Measurements from ENCODE around the gene PRKG2.

Gene PRKG2

DNA sequence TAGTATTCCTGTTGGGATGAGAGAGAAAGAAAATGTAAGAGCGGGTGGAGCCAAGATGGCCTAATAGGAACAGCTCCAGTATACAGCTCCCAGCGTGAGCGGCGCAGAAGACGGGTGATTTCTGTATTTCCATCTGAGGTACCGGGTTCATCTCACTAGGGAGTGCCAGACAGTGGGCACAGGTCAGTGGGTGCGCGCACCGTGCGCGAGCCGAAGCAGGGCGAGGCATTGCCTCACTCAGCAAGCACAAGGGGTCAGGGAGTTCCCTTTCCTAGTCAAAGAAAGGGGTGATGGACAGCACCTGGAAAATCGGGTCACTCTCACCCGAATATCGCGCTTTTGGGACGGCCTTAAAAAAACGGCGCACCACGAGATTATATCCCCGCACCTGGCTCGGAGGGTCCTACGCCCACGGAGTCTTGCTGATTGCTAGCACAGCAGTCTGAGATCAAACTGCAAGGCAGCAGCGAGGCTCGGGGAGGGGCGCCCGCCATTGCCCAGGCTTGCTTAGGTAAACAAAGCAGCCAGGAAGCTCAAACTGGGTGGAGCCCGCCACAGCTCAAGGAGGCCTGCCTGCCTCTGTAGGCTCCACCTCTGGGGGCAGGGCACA is 61.2 kb downstream of the PRKG2 start:
- DNase-seq: peak; percentile 54

DNA sequence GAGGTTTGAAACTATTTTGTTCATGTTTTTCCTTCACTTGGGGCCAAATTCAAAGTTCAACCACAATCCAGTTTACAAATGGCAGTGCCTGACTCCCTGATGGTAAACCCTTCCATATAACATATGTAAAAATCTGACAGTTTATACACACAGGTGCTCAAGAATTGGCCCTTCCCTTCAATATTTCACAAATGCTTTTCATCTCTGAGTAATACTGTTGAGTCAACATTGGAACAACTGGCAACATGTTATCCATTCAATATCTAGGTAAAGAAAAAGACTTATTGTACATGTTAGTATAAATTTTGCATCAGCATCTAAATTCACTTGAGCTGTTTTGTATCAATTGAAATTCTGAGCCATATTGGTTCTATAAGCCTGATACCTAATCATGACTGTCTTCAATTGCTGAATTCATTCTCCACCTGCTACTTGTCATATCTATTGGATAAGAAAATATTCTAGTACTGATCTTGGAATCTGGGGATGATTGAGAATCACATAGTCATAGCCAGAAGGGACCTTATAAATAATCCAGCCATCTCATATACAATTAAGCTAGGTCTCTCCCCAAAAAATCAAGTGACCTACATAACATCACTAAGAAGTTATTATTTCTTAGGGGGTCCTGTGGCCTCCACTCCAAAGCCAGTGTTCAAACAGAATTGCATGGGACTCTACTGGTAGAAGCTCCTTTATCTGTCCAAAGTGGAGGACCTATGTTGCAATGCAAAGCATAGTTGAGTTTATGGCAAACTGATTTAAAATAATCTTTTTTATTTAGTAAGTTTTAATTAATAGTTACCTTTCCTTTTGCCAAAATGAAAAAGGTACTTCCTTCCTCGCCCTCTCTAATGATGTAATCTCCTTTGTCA is 61.9 kb downstream of the PRKG2 start:
- DNase-seq: no peak

DNA sequence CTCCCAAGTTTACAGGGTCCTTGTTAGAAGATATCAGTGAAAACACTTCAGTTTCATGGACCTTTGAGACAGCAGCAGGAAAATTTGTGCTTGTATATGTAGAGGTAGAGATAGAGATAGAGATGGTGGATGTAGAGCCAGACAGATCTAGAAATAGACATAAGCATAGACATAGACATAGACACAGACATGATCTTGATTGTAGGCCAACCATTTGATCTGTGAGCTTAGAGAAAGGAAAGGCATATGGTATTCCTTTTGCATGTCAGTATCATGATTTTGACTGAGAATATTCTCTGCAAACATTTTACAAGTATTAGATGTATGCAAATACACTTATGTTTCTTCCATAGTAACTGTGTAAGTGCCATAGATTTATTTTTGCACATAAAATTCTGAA is 65.0 kb downstream of the PRKG2 start:
- no peak for DNase-seq

DNA sequence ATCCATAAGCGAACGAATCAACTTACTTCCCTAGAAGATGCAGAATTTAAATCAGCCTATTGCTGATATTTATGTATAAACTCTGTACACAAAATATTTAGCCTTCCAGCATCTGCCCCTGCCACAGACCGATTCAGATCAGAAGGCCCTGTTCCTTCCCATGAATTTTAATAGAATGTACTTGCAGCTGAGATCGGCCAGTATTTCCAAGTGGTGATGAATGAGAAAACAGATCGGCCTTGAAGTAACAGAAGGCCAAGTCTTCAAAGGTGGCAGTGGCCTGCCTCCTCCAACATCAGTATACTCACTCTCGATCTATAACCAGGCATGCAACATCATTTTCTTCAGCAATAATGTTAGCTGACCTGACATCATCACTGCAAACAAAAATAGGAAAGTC is 66.4 kb downstream of the PRKG2 start:
- no peak for DNase-seq

DNA sequence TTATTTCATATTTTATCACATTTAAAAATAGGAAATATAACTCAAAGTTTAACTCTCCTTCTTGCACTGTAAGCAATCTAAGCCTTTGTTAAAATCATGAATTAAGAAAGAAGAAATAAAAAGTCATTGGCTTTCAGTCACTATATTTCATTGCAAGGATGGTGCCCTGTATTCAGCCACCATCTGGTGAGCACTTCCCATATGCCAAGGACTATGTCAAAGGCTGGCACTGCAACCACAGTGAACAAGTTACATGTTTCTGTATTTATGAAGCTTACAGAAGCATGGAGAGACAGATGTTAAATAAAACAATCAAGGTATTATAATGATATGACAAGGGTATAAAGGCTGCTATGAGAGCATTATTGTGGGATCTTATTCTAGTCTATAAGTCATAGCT is 68.6 kb downstream of the PRKG2 start:
- no peak for DNase-seq

DNA sequence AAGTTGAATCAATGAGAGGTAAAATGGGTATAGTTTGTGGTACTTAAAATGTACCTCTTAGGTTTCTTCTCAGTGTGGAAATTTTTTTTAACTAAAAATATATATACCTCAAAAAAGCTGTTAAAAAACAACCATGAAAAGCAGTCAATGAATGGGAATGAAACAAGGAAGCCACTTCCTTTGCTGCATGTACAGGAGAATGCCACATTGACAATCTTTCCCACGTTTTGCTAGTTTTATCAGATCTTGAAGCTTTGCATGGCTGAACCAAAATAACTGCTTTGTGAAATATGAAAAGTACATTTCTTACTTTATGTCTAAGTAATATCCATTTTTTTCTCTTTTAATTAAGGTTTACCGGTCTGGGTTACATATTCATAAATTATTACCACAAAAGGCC is 71.8 kb downstream of the PRKG2 start:
- DNase-seq: no peak

DNA sequence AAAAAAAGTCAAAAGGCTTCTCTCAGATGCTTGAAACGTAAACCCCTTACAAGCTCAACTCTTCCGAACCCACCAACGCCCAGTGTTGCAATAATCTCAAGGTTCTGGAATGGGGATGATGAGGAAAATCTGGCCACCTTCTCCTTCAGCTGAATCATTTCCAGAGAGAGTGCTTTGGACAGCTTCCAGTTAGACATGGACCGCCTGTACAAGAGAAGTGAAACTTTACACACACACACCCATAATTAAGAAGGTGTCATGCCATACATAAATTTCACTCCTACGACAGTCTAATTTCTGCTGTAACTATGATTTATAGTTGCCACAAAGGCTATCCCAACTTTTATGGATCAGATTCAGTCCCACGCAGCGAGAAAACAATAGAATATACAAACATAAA is 72.3 kb downstream of the PRKG2 start:
- no peak for DNase-seq

DNA sequence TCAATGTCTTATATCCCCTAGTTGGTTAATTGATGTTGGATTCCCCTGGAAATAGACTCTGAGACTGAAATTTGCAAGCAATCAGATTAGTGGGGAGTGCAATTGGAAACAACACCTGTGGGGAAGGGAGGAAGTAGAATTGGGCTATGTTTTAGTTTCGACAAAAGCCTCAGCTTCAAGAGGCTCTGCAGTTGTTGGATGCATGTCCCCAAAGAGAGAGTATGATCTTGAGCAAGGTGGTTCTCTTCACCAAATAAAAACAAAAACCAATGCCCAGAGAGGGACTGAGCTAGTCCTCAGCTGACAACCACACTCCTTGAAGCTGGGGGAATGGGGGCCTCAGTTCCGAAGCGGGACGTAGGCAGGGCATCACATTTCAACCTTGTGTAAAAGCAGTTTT is 77.1 kb downstream of the PRKG2 start:
- DNase-seq: no peak

DNA sequence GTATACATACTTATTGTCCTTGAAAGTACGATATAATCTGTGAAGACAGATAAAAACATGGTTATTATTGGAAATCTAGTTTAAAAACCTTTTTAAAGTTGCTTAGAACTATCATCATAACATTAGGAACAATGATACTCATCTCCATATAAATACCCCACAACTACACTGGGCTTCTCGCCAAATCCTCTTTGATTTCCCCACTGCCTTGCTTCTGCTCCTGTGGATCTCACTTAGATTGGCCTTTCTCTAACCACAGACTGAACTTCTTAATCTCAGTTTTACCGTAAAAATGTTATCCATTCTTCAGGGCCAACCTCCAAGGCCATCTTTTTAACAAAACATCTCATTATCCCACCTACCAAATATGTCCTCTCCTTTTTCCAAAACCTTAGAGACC is 77.6 kb downstream of the PRKG2 start:
- no peak for DNase-seq

DNA sequence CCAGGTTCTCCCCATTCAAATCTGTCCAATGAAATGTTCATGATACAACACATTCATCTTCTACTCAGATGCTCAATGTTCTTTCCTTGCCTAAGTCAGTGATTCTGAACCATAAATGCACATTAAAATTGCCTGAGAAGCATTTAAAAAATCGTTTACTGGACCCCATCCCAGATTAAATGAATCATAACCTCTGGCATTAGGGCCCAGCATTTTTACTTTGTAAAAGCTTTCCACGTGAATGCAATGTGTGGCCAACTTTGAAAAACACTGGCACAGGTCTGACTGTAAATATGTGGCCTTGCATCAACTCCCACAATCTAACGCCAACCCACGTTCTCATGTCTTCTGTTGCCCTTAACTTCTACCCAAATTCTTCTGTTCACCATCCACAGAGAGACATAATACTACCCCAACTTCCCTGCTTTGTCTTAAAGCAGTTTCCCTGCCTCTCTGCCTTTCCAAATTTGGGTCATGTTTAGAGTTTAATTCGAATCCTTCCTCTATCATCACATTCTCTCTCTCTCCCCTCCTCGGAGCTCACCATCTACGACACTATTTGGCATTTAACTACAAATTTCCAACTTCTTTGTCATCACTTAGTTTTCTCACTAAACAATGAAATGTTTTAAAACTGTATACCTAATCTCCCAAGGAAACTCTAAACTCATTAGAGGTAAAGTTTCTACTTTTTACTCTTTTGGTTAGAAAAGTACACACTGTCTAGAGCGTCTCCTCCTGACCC is 78.7 kb downstream of the PRKG2 start:
- no peak for DNase-seq

DNA sequence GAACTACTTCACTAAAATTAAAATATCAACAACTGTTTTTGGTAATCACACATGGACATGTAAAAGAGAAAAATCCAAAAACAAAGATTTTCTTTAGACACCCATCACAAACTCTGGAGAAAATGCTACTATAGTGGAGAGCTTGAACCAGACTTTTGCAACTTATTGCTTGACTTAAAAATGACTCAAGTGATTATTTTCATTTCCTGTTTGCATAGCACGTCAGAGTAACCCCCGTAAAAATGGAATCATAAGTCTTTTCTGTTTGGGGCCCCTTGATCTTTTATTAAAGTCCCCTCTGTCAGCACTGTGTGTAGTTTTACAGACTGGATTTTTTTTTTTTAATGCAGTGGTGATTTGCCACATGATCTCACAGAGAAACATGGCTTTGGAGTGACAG is 79.5 kb downstream of the PRKG2 start:
- no peak for DNase-seq

DNA sequence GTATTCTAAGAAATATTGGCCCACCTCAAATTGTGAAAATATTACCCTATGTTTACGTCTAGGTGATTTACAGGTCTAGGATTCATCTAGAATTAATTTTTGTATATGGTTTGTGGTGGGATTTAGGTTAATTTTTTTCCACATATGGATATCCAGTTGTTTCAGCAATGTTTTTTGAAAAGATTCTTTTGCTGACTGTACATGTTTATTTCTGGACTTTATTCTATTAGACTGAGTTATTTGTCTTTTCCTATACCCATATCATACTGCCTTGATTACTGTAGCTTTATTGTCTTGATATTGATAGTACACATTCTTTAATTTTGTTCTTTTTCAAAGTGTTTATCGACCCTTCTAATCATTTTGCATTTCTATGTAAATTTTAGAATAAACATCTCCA is 83.5 kb downstream of the PRKG2 start:
- no peak for DNase-seq

DNA sequence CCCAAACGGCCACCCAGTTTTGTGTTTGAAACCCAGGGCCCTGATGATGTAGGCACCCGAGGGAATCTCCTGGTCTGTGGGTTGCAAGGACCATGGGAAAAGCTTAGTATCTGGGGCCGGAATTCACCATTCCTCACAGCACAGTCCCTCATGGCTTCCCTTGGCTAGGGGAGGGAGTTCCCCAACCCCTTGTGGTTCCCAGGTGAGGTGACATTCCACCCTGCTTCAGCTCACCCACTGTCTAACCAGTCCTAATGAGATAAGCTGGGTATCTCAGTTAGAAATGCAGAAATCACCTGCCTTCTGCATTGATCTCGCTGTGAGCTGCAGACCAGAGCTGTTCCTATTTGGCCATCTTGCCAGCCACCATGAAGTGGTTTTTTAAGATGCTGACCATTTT is 84.0 kb downstream of the PRKG2 start:
- no peak for DNase-seq

DNA sequence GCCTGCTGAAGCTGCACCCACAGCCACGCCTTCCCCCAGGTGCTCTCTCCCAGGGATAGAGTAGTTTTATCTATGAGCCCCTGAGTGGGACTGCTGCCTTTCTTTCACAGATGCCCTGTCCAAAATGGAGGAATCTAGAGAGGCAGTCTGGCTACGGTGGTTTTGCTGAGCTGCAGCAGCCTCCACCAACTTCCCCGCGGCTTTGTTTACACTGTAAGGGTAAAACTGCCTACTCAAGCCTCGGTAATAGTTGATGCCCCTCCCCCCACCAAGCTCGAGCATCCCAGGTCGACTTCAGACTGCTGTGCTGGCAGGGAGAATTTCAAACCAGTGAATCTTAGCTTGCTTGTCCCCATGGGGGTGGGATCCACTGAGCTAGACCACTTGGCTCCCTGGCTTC is 84.5 kb downstream of the PRKG2 start:
- no peak for DNase-seq

DNA sequence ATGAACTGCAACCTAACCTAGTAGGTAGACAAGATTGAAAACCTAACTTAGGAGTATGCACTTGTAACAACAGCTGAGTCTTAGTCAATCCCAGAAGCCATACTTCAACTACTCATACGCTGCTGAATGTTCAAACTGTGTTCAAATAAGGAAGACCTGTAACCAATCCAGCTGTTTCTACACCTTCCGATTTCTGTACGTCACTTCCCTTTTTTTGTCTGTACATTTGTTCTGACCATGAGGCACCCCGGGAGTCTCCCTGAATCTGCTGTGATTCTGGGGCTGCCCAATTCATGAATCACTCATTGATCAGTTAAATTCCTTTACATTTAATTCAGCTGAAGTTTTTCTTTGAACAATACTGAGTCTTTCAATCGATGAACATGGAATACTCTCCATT is 95.0 kb downstream of the PRKG2 start:
- no peak for DNase-seq

DNA sequence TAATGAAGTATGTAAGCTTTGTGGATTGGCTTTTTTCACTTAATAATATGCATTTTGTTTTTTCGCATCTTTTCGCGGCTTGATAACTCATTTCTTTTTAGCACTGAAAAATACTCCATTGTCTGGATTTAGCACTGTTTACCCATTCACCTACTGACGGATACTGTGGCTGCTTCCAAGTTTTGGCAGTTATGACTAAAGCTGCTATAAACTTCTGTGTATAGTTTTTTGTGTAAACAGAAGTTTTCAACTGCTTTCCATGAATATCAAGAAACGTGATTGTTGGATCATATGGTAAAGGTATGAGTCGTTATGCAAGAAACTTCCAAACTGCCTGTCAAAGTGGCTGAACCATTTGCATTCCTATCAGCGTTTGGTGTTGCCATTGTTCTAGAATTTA is 96.9 kb downstream of the PRKG2 start:
- no peak for DNase-seq

DNA sequence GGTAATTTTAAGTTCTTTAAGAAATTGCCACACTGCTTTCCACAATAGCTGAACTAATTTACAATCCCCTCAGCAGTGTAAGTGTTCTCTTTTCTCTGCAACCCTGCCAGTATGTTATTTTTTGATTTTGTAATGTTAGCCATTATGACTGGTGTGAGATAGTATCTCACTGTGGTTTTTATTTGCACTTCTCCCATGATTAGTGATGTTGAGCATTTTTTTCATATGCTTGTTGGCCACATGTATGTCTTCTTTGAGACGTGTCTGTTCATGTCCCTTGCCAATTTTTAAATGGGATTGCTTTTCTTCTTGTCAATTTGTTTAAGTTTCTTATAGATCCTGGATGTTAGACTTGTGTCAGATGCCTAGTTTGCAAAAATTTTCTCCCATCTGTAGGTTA is 98.5 kb downstream of the PRKG2 start:
- DNase-seq: no peak

DNA sequence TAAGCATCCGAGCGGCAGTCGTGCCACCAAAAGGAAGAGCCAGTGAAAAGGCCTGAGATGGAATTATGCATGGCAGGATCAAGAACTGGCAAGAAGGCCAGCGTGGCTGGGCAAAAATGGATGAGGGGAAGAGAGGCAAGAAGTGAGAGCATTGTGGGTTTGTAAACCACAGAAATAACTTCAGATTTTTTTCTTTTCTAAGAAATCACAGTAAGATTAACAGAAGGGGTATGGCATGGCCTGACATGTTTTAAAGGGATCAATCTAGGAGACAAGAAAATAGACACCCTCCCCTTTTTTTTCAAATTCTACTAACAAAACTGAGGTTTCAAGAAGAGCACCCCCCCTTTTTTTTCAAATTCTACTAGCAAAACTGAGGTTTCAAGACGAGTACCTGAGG is 102.0 kb downstream of the PRKG2 start:
- DNase-seq: no peak

DNA sequence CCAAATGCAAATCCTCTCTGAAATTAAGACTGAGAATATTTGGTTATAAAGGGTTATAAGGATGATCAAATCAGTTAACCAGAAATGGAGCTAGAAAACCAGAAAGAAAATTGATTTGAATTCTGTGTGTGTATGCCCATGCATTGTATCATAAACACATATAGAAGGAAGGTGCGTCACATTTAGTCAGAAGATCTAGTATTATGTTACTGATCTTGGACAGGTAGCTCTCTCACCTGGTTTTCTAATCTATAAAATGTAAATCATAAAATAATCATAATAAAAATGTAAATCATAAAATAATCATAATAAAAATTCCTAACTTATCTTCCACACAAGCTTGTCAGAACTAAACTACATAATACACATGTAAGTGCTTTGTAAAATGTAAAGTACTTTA is 105.7 kb downstream of the PRKG2 start:
- no peak for DNase-seq

DNA sequence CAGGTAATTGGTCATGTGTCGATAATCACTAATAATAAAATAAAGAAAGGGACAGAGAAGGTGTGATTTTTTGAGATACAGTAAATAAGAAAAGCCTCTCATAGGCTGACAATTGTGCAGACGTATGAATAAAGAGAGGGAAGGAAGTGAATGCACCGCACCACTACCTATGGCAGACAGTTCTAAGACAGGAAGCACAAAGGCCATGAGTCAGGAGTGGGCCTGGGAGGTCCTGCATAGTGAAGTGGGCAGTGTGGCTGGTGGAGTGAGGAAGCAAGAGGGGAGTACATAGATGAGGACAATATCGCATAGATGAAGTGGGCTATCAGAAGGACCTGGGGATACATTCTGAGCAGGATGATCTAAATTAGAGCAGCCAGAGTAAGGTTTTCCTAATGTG is 108.9 kb downstream of the PRKG2 start:
- DNase-seq: no peak

DNA sequence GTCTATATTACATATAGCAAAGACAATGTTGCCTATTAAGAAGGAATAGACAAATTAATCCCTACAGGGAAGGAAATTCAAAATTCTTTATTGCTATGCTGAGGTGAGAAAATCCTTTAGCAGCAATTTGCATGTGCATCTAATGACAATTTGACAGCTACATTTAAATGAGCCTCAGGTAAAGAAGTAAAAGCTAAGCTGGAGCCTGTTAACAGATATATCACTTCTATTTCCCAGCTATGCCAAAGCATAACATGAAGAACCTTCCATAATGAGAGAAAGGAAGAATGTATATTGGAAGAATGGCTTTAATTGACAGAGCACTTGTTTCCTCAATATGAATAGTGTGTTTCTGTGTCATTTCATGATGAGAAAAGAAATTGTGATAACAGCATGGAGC is 112.9 kb downstream of the PRKG2 start:
- DNase-seq: no peak

DNA sequence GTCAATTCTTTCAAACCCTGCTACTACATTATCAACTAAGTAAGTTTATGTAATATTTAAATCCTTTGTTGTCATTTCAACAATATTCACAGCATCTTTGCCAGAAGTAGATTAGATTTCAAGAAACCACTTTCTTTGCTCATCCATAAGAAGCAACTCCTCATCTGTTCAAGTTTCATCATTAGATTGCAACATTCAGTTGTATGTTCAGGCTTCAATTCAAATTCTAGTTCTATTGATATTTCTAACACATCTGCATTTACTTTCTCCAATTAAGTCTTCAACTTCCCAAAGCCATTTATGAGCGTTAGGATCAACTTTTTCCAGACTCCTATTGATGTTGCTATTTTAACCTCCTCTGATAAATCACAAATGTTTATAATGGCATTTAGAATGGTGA is 118.5 kb downstream of the PRKG2 start:
- DNase-seq: no peak

DNA sequence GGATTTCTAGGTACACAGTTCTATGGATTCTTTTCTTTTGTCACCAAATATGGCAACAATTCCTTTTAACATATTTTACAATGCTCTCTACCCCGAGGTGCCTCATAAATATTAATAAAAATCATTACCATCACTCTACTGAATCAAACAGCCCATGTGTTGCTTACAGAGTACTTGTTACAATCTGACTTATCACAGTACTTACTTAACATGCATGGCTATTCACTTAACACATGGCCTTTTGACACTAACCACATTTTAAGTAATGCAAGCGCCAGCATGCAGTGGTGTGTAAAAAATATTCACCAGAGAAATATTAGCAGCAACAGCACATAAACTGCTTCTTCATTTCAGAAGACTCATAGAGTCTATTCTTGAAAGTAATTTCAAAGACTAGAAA is 119.6 kb downstream of the PRKG2 start:
- DNase-seq: no peak
